Left lung (tissue), 10 donors: ENCODE measurements around the gene MMP23B. TPM values are rescaled to one million over a fixed set of nuclear protein-coding genes. Genes with fewer than 3 reads are reported as not detected.
"Not testable (repeated sequence)": the region's sequence is repeated elsewhere in the genome, so short reads cannot be mapped to it uniquely, and the experiment has no call there.

Source experiments
- ATAC-seq: fragments of 200-7000 bp; cut with Tn5 transposase; one replicate; pipeline ENCODE4 v1.9.1; 2020; ENCODE audit warnings: moderate library complexity
- DNase-seq, 4 donors: peaks; one replicate each; pipeline ENCODE4 v3.0.0-alpha.2; 2013 to 2020
- H3K27ac ChIP-seq, 2 donors: fragments of 200-600 bp; sonication (generic) in 1 of 2; one replicate each; pipeline versions ENCODE4 v1.5.0 to v1.8.0; 2020 to 2021
- H3K27me3 ChIP-seq, 2 donors: fragments of 200-600 bp; sonication (generic) in 1 of 2; one replicate each; pipeline versions ENCODE4 v1.5.0 to v1.8.0; 2020 to 2021
- H3K36me3 ChIP-seq, 2 donors: fragments of 200-600 bp; sonication (generic) in 1 of 2; one replicate each; pipeline versions ENCODE4 v1.5.0 to v1.8.0; 2020 to 2021
- H3K4me1 ChIP-seq, 2 donors: fragments of 200-600 bp; one replicate each; pipeline ENCODE4 v1.8.0; 2021
- H3K4me3 ChIP-seq, 2 donors: fragments of 200-600 bp; sonication (generic) in 1 of 2; one replicate each; pipeline versions ENCODE4 v1.5.0 to v1.8.0; 2020 to 2021; ENCODE audit warnings: mild to moderate bottlenecking in 1 of 2
- H3K9me3 ChIP-seq, 2 donors: fragments of 200-600 bp; sonication (generic) in 1 of 2; one replicate each; pipeline versions ENCODE4 v1.5.0 to v1.8.0; 2020 to 2021
- intact Hi-C, 2 donors: fragments of 100-400 bp; cut with DNase I; formaldehyde crosslinking; loops; one replicate each; pipeline versions ENCODE4 v1.11.2 to v1.14.2; 2022
- polyA plus RNA-seq, 6 donors: library from polyadenylated mRNA; unstranded; fragments of 120-200 nt; gene quantifications; one replicate each; pipeline ENCODE4 v1.2.1, GENCODE V29; 2013; ENCODE audit not compliant: insufficient read length in 6 of 6
- total RNA-seq, 2 donors: library from RNA; stranded (reverse); fragmentation: NEBNext Ultra II Directional; extraction: Animal tissue kit (Norgen Biotek cat#: 25700); gene quantifications; one replicate each; pipeline ENCODE4 v1.2.1, GENCODE V29; 2021
- donor health status: DM: no; HTN: yes; CAD: no.
- donor health status: DM: no; HTN: no; CAD: no.

Gene MMP23B
- total and polyA plus RNA-seq, 8 donors: 31.9 to 96.9 (median 56.1) TPM

GRCh38 chr1:1637479-1637875, 5.5 kb downstream of the MMP23B start:
- ATAC-seq, H3K4me3 ChIP-seq, H3K27me3 ChIP-seq, H3K4me1 ChIP-seq, H3K9me3 ChIP-seq, H3K27ac ChIP-seq, intact Hi-C loops: not testable (repeated sequence)
- DNase-seq: peak in 2 of 4 donors; percentile 6 to 45
- peaks cover 0 to 50% of the 10 kb centered on the region in 2 donors for H3K36me3 ChIP-seq

- H3K27me3 ChIP-seq, H3K4me1 ChIP-seq, H3K27ac ChIP-seq, H3K4me3 ChIP-seq, intact Hi-C loops, H3K9me3 ChIP-seq, ATAC-seq: not testable (repeated sequence)
- peaks cover 0 to 50% of the 10 kb centered on the region in 2 donors for H3K36me3 ChIP-seq
- peak in 1 of 4 donors; percentile 73 for DNase-seq
Measured at GRCh38 chr1:1638528-1638927, 6.6 kb downstream of the MMP23B start.

DNA sequence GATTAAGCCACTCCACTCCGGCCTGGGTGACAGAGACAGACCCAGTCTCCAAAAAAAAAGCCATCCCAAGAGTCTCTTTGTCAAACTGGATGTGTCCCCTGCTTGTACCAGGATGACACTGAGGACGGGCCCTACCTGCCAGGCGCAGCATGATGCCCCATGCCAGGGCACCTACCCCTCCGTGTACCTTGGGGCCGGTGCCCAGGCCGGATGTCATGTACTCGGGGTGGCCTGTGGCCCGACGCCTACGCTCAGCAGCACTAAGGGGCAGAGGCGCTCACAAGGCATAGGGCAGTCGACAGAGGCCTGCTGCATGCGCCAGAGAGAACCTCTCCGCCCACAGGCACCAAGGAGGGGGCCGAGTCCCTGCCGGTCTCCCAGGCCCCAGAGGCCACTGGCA, 7.4 kb downstream of the MMP23B start:
- intact Hi-C loops, ATAC-seq, H3K9me3 ChIP-seq, H3K4me1 ChIP-seq, H3K27ac ChIP-seq, H3K27me3 ChIP-seq, H3K4me3 ChIP-seq: not testable (repeated sequence)
- peak in 1 of 4 donors; percentile 33 for DNase-seq
- H3K36me3 ChIP-seq: peaks cover 0 to 50% of the 10 kb centered on the region in 2 donors

DNA sequence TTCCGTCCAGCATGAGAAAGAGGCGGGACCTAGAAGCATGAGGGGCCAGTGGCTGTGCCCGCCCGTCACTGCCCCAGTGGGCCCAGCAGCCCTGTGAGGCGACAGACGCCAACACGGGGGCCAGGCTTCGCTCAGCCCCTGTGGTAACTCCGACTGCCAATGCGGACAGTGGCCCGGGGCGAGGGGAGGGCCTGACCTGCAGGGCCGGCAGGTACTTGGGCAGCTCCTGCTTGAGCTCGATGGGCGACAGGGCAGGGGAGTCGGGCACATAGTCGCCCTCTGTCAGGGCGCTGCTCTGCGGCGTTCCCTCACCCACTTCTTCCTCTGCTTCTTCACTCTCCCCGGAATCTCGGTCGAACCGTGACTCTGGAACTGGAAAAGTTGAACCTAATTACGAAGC, 8.1 kb downstream of the MMP23B start:
- H3K9me3 ChIP-seq, ATAC-seq, H3K27ac ChIP-seq, H3K4me3 ChIP-seq, intact Hi-C loops, H3K27me3 ChIP-seq, H3K4me1 ChIP-seq: not testable (repeated sequence)
- peaks cover 0 to 50% of the 10 kb centered on the region in 2 donors for H3K36me3 ChIP-seq
- DNase-seq: peak in 2 of 4 donors; percentile 16 to 58

DNA sequence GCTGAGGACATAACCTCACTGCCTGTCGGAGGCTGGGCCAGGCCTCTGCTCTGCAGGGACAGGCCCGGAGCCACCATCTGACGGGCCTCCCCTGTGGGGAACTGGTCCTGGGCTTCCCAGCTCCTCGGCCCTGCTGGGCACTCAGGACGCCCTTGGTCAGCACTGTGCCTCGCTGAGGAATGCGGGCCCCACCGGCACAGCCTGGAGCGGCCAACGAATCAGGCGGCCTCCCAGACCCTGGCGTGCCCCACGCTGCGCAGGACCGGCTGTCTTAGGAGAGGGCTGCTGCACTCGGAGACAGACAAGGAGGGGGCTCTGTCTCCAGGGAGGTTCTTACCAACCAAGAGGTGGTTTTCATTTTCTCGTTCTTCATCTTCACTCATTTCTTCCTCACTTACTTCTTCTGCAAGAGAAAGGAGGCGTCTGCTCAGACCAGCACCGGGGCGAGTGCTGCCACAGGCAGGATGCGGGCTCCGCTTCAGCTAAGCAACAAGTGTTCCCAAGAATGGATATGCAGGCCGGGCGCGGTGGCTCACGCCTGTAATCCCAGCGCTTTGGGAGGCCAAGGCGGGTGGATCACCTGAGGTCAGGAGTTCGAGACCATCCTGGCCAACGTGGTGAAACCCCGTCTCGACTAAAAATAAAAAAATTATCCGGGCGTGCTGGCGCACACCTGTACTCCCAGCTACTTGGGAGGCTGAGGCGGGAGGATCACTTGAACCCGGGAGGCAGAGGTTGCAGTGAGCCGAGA, 8.9 kb downstream of the MMP23B start:
- H3K9me3 ChIP-seq, H3K27me3 ChIP-seq, ATAC-seq, H3K4me3 ChIP-seq, H3K27ac ChIP-seq, intact Hi-C loops, H3K4me1 ChIP-seq: not testable (repeated sequence)
- peak in 1 of 4 donors; percentile 45 for DNase-seq
- peaks cover 0 to 55% of the 10 kb centered on the region in 2 donors for H3K36me3 ChIP-seq

DNA sequence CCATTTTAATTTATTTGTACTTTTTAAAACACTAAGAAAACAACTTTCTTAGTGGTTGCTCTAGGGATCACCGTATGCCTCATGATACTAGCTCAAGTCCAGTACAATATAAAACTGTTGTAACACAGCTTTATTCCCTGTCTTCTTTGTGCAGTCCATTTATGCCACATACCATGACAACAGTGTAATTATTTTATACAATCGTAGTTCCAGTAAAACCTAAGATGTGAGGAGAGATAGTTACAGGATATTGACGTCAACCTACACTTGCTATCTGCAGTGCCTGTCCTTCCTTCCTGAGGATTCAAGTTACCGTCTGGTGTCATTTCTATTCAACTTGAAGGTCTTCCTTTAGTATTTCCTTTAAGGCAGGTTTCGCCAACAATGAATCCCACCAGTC, 14.4 kb downstream of the MMP23B start:
- DNase-seq, H3K4me3 ChIP-seq, H3K4me1 ChIP-seq, H3K27ac ChIP-seq, H3K9me3 ChIP-seq, intact Hi-C loops, H3K27me3 ChIP-seq, ATAC-seq: not testable (repeated sequence)
- peaks cover 0 to 58% of the 10 kb centered on the region in 2 donors for H3K36me3 ChIP-seq

- DNase-seq: peak in 2 of 4 donors; percentile 19 to 37
- H3K4me1 ChIP-seq, intact Hi-C loops, H3K9me3 ChIP-seq, H3K4me3 ChIP-seq, H3K27ac ChIP-seq, ATAC-seq, H3K27me3 ChIP-seq: not testable (repeated sequence)
- peaks cover 0 to 70% of the 10 kb centered on the region in 2 donors for H3K36me3 ChIP-seq
Measured at GRCh38 chr1:1647567-1648241, 15.7 kb downstream of the MMP23B start.

- intact Hi-C loops, H3K9me3 ChIP-seq, H3K4me1 ChIP-seq, H3K4me3 ChIP-seq, H3K27me3 ChIP-seq, ATAC-seq, H3K27ac ChIP-seq: not testable (repeated sequence)
- H3K36me3 ChIP-seq: peaks cover 0 to 76% of the 10 kb centered on the region in 2 donors
- peak in 2 of 4 donors; percentile 4 to 47 for DNase-seq
Measured at GRCh38 chr1:1648265-1648664, 16.3 kb downstream of the MMP23B start.
